B cell (primary cell): ENCODE data around the gene MOB1B. TPM values are rescaled to one million over a fixed set of nuclear protein-coding genes. Genes with fewer than 3 reads are reported as not detected.

Experiments used
- ATAC-seq: fragments of 200-7000 bp; cut with Tn5 transposase; one replicate; pipeline ENCODE4 v1.10.0; 2021; ENCODE audit warnings: low read depth, mild to moderate bottlenecking, moderate number of reproducible peaks, moderate library complexity
- CTCF ChIA-PET: fragments of 350-600 bp; sonication (Branson Sonifier 250); formaldehyde crosslinking; loops from one replicate; lab custom pipeline; 2021; ENCODE audit warnings: antibody characterized with exemption, inconsistent platforms; lab: Charles Lee
- POLR2A ChIA-PET: fragments of 350-600 bp; sonication (Branson Sonifier 250); formaldehyde crosslinking; loops from one replicate; lab custom pipeline; 2021; ENCODE audit warnings: antibody characterized with exemption; lab: Charles Lee
- DNase-seq: peaks from one replicate; pipeline ENCODE4 v3.0.0; 2013
- H2AFZ ChIP-seq: 2 replicates; pipeline ENCODE4 v1.6.1; 2012; ENCODE audit warnings: mild to moderate bottlenecking, low read depth, low read length; ENCODE audit not compliant: insufficient read depth, poor library complexity, severe bottlenecking
- H3K27ac ChIP-seq, 2 donors: 1 replicate in 1 of 2; 2 replicates in 1 of 2; pipeline ENCODE4 v1.5.1; 2012 to 2013; ENCODE audit warnings: low read length in 2 of 2, mild to moderate bottlenecking in 2 of 2, moderate library complexity in 1 of 2
- H3K27me3 ChIP-seq, 4 experiments: fragments of 200-600 bp in 1 of 4; sonication (generic) in 1 of 4; replicated peaks in 1 of 4; 1 replicate in 2 of 4; 2 replicates in 2 of 4; pipeline versions ENCODE4 v1.6.1 to v1.7.0; 2013 to 2016; ENCODE audit warnings: low read length in 3 of 4, mild to moderate bottlenecking in 2 of 4, mixed read lengths in 1 of 4, moderate library complexity in 1 of 4; ENCODE audit not compliant: insufficient read depth in 4 of 4, control insufficient read depth in 3 of 4; ENCODE audit errors: control extremely low read depth in 1 of 4
- H3K36me3 ChIP-seq, 2 experiments: replicated peaks in 1 of 2; 1 replicate in 1 of 2; 2 replicates in 1 of 2; pipeline versions ENCODE4 v1.6.1 to v1.7.1; 2013; ENCODE audit warnings: low read length in 1 of 2; ENCODE audit not compliant: insufficient read depth in 2 of 2, control insufficient read depth in 1 of 2; ENCODE audit errors: control extremely low read depth in 1 of 2, extremely low read depth in 1 of 2
- H3K4me1 ChIP-seq, 2 donors: fragments of 200-600 bp in 1 of 2; sonication (generic) in 1 of 2; 1 replicate in 1 of 2; 2 replicates in 1 of 2; pipeline versions ENCODE4 v1.5.1 to v1.6.1; 2013 to 2017; ENCODE audit warnings: low read length in 2 of 2; ENCODE audit not compliant: control insufficient read depth in 2 of 2, insufficient read depth in 2 of 2
- H3K4me2 ChIP-seq: replicated peaks from 2 replicates; pipeline ENCODE3; 2012; ENCODE audit warnings: mild to moderate bottlenecking, low read depth, low read length; ENCODE audit not compliant: poor library complexity, severe bottlenecking
- H3K4me3 ChIP-seq, 5 experiments: fragments of 200-600 bp in 1 of 5; sonication (generic) in 1 of 5; 1 replicate in 3 of 5; 2 replicates in 2 of 5; pipeline versions ENCODE4 v1.5.1 to v1.7.0; 2011 to 2016; ENCODE audit warnings: low read length in 4 of 5, mild to moderate bottlenecking in 4 of 5, low read depth in 2 of 5, control low read depth in 1 of 5, moderate library complexity in 1 of 5; ENCODE audit not compliant: insufficient read depth in 1 of 5; ENCODE audit errors: control extremely low read depth in 1 of 5, extremely low read depth in 1 of 5
- H3K79me2 ChIP-seq: fragments of 200-600 bp; sonication (generic); one replicate; pipeline ENCODE4 v1.6.0; 2016; ENCODE audit warnings: low read length; ENCODE audit not compliant: control insufficient read depth, insufficient read depth
- H3K9ac ChIP-seq: fragments of 200-600 bp; sonication (generic); 2 replicates; pipeline ENCODE4 v1.6.1; 2017; ENCODE audit warnings: mild to moderate bottlenecking, low read length, moderate library complexity
- H3K9me3 ChIP-seq, 3 donors: one replicate each; pipeline versions ENCODE4 v1.6.1 to v1.7.1; 2013; ENCODE audit warnings: low read length in 2 of 3; ENCODE audit not compliant: control insufficient read depth in 2 of 3, insufficient read depth in 1 of 3; ENCODE audit errors: control extremely low read depth in 1 of 3
- H4K20me1 ChIP-seq: 2 replicates; pipeline ENCODE4 v1.6.0; 2012; ENCODE audit warnings: mild to moderate bottlenecking, low read length; ENCODE audit not compliant: insufficient read depth, control insufficient read depth, poor library complexity, severe bottlenecking
- H3K27ac Mint-ChIP-seq: one replicate; pipeline ENCODE4 v1.8.0; 2021; ENCODE audit warnings: mixed read lengths
- H3K27me3 Mint-ChIP-seq: one replicate; pipeline ENCODE4 v1.8.0; 2021; ENCODE audit warnings: mixed read lengths
- H3K4me1 Mint-ChIP-seq: one replicate; pipeline ENCODE4 v1.8.0; 2021; ENCODE audit warnings: mixed read lengths
- H3K4me3 Mint-ChIP-seq: one replicate; pipeline ENCODE4 v1.8.0; 2021; ENCODE audit warnings: mixed read lengths
- H3K9me3 Mint-ChIP-seq: one replicate; pipeline ENCODE4 v1.8.0; 2022; ENCODE audit warnings: mixed read lengths; ENCODE audit not compliant: insufficient read depth
- CTCF ChIP-seq: fragments of 200-600 bp; IDR thresholded peaks from one replicate; pipeline ENCODE4 v1.8.0; 2022; ENCODE audit warnings: antibody characterized with exemption, mild to moderate bottlenecking
- EZH2 ChIP-seq: IDR thresholded peaks from 2 replicates; pipeline ENCODE4 v1.6.1; 2012; ENCODE audit warnings: borderline replicate concordance, low read depth, mild to moderate bottlenecking, moderate library complexity, low read length; ENCODE audit not compliant: insufficient read depth, poor library complexity, severe bottlenecking
- WGBS: methylation state at CpG from one replicate; pipeline ENCODE4 v1.1.5; 2013; ENCODE audit warnings: missing lambda C conversion rate; ENCODE audit not compliant: insufficient coverage; 5-methylcytosine and 5-hydroxymethylcytosine counted together
- intact Hi-C: fragments of 100-400 bp; cut with micrococcal nuclease; formaldehyde crosslinking; loops from one replicate; pipeline ENCODE4 v1.10.0; 2022
- polyA plus RNA-seq: library from polyadenylated mRNA; depleted of rRNA; stranded (reverse); fragments of >200 nt; gene quantifications from 2 replicates; pipeline ENCODE4 v1.2.3, GENCODE V29; 2012
- total RNA-seq, 2 donors: library from RNA; stranded (reverse); fragments of 120-200 nt in 1 of 2; gene quantifications; 1 replicate in 1 of 2; 2 replicates in 1 of 2; pipeline versions ENCODE4 v1.2.3 to v1.2.4, GENCODE V29; 2013 to 2022

MOB1B gene
- total and polyA plus RNA-seq, 2 donors (not counting 1 experiment from before 2014, with no cell fraction given): 2.3 to 30.4 TPM

GRCh38 chr4:70893790-70894189 lies 8.4 kb upstream of the MOB1B start:
- no peaks in the 10 kb centered on the region for H3K79me2 ChIP-seq
- no peak overlapping the region for H2AFZ ChIP-seq
- no peaks in the 10 kb centered on the region for H3K27me3 ChIP-seq
- no peak overlapping the region for H3K9ac ChIP-seq
- Mint-ChIP-seq H3K9me3 (no peaks in the 10 kb centered on the region), H3K4me3 (no peak overlapping the region), H3K4me1 (peaks cover 6% of the 10 kb centered on the region), H3K27me3 (no peaks in the 10 kb centered on the region), H3K27ac (no peak overlapping the region)
- 75% methylated on average over 4 of the region's 7 CpGs for WGBS
- CTCF ChIA-PET: interaction anchor here (0.6 kb wide), 1 partner anchor 336 kb away, joined by 3 read pairs; no protein-coding TSS in a partner anchor
- H3K4me1 ChIP-seq: peaks cover 0 to 7% of the 10 kb centered on the region in 2 donors
- H3K4me2 ChIP-seq: no peak overlapping the region
- H4K20me1 ChIP-seq: no peaks in the 10 kb centered on the region
- no peaks in the 10 kb centered on the region for H3K36me3 ChIP-seq
- DNase-seq (no peak), ATAC-seq (no peak)
- no peak overlapping the region for H3K4me3 ChIP-seq
- H3K27ac ChIP-seq: no peak overlapping the region
- TF ChIP-seq EZH2 (no peak), CTCF (no peak)
- intact Hi-C loops: no loop called here
- POLR2A ChIA-PET: no interaction called here
- H3K9me3 ChIP-seq: no peaks in the 10 kb centered on the region

- Mint-ChIP-seq H3K4me1 (peaks cover 6% of the 10 kb centered on the region), H3K27me3 (no peaks in the 10 kb centered on the region), H3K27ac (no peak overlapping the region), H3K9me3 (no peaks in the 10 kb centered on the region), H3K4me3 (no peak overlapping the region)
- peaks cover 0 to 7% of the 10 kb centered on the region in 2 donors for H3K4me1 ChIP-seq
- H3K27me3 ChIP-seq: no peaks in the 10 kb centered on the region
- TF ChIP-seq EZH2 (no peak), CTCF (no peak)
- ATAC-seq (no peak), DNase-seq (no peak)
- no peak overlapping the region for H3K9ac ChIP-seq
- no peaks in the 10 kb centered on the region for H3K36me3 ChIP-seq
- H2AFZ ChIP-seq: no peak overlapping the region
- H3K27ac ChIP-seq: no peak overlapping the region
- no peaks in the 10 kb centered on the region for H3K79me2 ChIP-seq
- 87% methylated on average over 2 of the region's 2 CpGs for WGBS
- no peaks in the 10 kb centered on the region for H3K9me3 ChIP-seq
- ChIA-PET CTCF (no interaction called here), POLR2A (no interaction called here)
- H4K20me1 ChIP-seq: no peaks in the 10 kb centered on the region
- intact Hi-C loops: no loop called here
- no peak overlapping the region for H3K4me3 ChIP-seq
- no peak overlapping the region for H3K4me2 ChIP-seq
Measured at GRCh38 chr4:70895405-70895804, 6.8 kb upstream of the MOB1B start.
